Endodermal cell (in vitro differentiated cells): Measurements from ENCODE around the gene CUEDC1. TPM values are rescaled to one million over a fixed set of nuclear protein-coding genes. Genes with fewer than 3 reads are reported as not detected.

ENCODE experiments used
- DNase-seq: peaks from one replicate; pipeline ENCODE4 v3.0.0-alpha.2; 2017
- H3K27ac ChIP-seq: 2 replicates; pipeline ENCODE4 v1.5.1; 2013; ENCODE audit warnings: mild to moderate bottlenecking, low read depth, low read length, moderate library complexity
- H3K27me3 ChIP-seq: 2 replicates; pipeline ENCODE4 v1.6.1; 2013; ENCODE audit warnings: mild to moderate bottlenecking, low read length, moderate library complexity; ENCODE audit not compliant: insufficient read depth, control insufficient read depth, poor library complexity, severe bottlenecking
- H3K36me3 ChIP-seq: 2 replicates; pipeline ENCODE4 v1.7.0; 2013; ENCODE audit warnings: mild to moderate bottlenecking, low read length, moderate library complexity; ENCODE audit not compliant: control insufficient read depth, insufficient read depth
- H3K4me1 ChIP-seq: one replicate; pipeline ENCODE4 v1.7.0; 2013; ENCODE audit warnings: low read length; ENCODE audit not compliant: control insufficient read depth, insufficient read depth
- H3K4me3 ChIP-seq: 2 replicates; pipeline ENCODE4 v1.5.1; 2013; ENCODE audit warnings: mild to moderate bottlenecking, low read length, moderate library complexity
- H3K9ac ChIP-seq: 2 replicates; pipeline ENCODE4 v1.6.1; 2013; ENCODE audit warnings: mild to moderate bottlenecking, low read length, moderate library complexity; ENCODE audit not compliant: poor library complexity, severe bottlenecking; ENCODE audit errors: extremely low read depth
- H3K9me3 ChIP-seq: 2 replicates; pipeline ENCODE4 v1.6.1; 2013; ENCODE audit warnings: mild to moderate bottlenecking, low read length, moderate library complexity; ENCODE audit not compliant: control insufficient read depth
- H3K27ac Mint-ChIP-seq: 2 replicates; pipeline ENCODE4 v1.8.0; 2020; ENCODE audit warnings: mixed read lengths
- H3K27me3 Mint-ChIP-seq: 2 replicates; pipeline ENCODE4 v1.8.0; 2021; ENCODE audit warnings: mild to moderate bottlenecking, mixed read lengths; ENCODE audit not compliant: insufficient read depth
- H3K36me3 Mint-ChIP-seq: 2 replicates; pipeline ENCODE4 v1.8.0; 2020; ENCODE audit warnings: low read depth, mixed read lengths
- H3K4me1 Mint-ChIP-seq: 2 replicates; pipeline ENCODE4 v1.8.0; 2020; ENCODE audit warnings: mixed read lengths
- H3K4me3 Mint-ChIP-seq: 2 replicates; pipeline ENCODE4 v1.8.0; 2020; ENCODE audit warnings: mild to moderate bottlenecking, moderate library complexity, mixed read lengths
- H3K9me3 Mint-ChIP-seq: 2 replicates; pipeline ENCODE4 v1.8.0; 2020; ENCODE audit warnings: mild to moderate bottlenecking, mixed read lengths
- WGBS, 2 experiments: methylation state at CpG; one replicate each; pipeline versions ENCODE4 v1.1.5 to v1.1.7; 2013; ENCODE audit warnings: missing lambda C conversion rate in 2 of 2, mixed read lengths in 1 of 2; ENCODE audit not compliant: insufficient coverage in 1 of 2, insufficient read length in 1 of 2; 5-methylcytosine and 5-hydroxymethylcytosine counted together
- total RNA-seq, 2 donors: library from RNA; stranded (reverse); fragmentation: NEBNext Ultra II Directional in 1 of 2; extraction: Animal tissue kit (Norgen Biotek cat#: 25700) in 1 of 2; gene quantifications; 2 replicates in 1 of 2; 3 replicates in 1 of 2; pipeline ENCODE4 v1.2.1, GENCODE V29; 2021
- TF ChIP-seq, protein P1 (sequence below): fragments of 200-600 bp; sonication (generic); conservative IDR thresholded peaks from 2 replicates; pipeline ENCODE4 v1.5.0; 2021; ENCODE audit warnings: antibody characterized with exemption, mild to moderate bottlenecking

CUEDC1 gene
- total RNA-seq, 2 donors from 2014 or later, result 11.0 to 18.7 TPM

- no peaks in the 10 kb centered on the region for H3K9me3 Mint-ChIP-seq
- TF ChIP-seq, protein P1, sequence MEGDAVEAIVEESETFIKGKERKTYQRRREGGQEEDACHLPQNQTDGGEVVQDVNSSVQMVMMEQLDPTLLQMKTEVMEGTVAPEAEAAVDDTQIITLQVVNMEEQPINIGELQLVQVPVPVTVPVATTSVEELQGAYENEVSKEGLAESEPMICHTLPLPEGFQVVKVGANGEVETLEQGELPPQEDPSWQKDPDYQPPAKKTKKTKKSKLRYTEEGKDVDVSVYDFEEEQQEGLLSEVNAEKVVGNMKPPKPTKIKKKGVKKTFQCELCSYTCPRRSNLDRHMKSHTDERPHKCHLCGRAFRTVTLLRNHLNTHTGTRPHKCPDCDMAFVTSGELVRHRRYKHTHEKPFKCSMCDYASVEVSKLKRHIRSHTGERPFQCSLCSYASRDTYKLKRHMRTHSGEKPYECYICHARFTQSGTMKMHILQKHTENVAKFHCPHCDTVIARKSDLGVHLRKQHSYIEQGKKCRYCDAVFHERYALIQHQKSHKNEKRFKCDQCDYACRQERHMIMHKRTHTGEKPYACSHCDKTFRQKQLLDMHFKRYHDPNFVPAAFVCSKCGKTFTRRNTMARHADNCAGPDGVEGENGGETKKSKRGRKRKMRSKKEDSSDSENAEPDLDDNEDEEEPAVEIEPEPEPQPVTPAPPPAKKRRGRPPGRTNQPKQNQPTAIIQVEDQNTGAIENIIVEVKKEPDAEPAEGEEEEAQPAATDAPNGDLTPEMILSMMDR, result no peak
- no peak overlapping the region for H3K4me3 Mint-ChIP-seq
- Histone ChIP-seq H3K4me1 (peaks cover 18% of the 10 kb centered on the region), H3K27me3 (no peaks in the 10 kb centered on the region), H3K4me3 (no peak overlapping the region), H3K27ac (no peak overlapping the region), H3K9me3 (no peaks in the 10 kb centered on the region), H3K9ac (no peak overlapping the region), H3K36me3 (no peaks in the 10 kb centered on the region)
- H3K36me3 Mint-ChIP-seq, result peaks cover 1% of the 10 kb centered on the region
- no peak for DNase-seq
- no peak overlapping the region for H3K27ac Mint-ChIP-seq
- 83 to 100% methylated on average over 2 of the region's 2 CpGs for WGBS, 2 experiments
- no peaks in the 10 kb centered on the region for H3K27me3 Mint-ChIP-seq
- peaks cover 60% of the 10 kb centered on the region for H3K4me1 Mint-ChIP-seq
These were observed 34.8 kb upstream of the CUEDC1 start for GRCh38 chr17:57990037-57990436.

GRCh38 chr17:57988301-57989250 is 33.4 kb upstream of the CUEDC1 start:
- Mint-ChIP-seq H3K4me3 (peak overlapping the region; percentile 91), H3K36me3 (peaks cover 9% of the 10 kb centered on the region), H3K9me3 (no peaks in the 10 kb centered on the region), H3K27ac (peak overlapping the region; percentile 80), H3K27me3 (no peaks in the 10 kb centered on the region), H3K4me1 (peaks cover 62% of the 10 kb centered on the region)
- 9 to 13% methylated on average over 18 to 53 of the region's 54 CpGs for WGBS, 2 experiments
- TF ChIP-seq, protein P1, result no peak
- H3K4me3 ChIP-seq, result peak overlapping the region; percentile 71
- no peaks in the 10 kb centered on the region for H3K9me3 ChIP-seq
- peaks cover 13% of the 10 kb centered on the region for H3K36me3 ChIP-seq
- peak overlapping the region; percentile 28 for H3K9ac ChIP-seq
- peak; percentile 91 for DNase-seq
- peaks cover 20% of the 10 kb centered on the region for H3K4me1 ChIP-seq
- H3K27me3 ChIP-seq, result no peaks in the 10 kb centered on the region
- H3K27ac ChIP-seq, result peak overlapping the region; percentile 95

GRCh38 chr17:57987581-57988300 is 32.5 kb upstream of the CUEDC1 start, which contains the start of gene VEZF1:
Gene VEZF1 (minus strand): TSS chr17:57988254. CDS start chr17:57988111, 143 bp downstream.
- peak; percentile 94 for DNase-seq
- H3K4me1 ChIP-seq, result peaks cover 20% of the 10 kb centered on the region

More at GRCh38 chr17:57987581-57988300, 32.5 kb upstream of the CUEDC1 start, which contains the start of gene VEZF1:
- TF ChIP-seq, protein P1, result no peak
- peak within 1 kb of the TSS; percentile 97 for H3K4me3 ChIP-seq
- no peaks in the 10 kb centered on the region for H3K9me3 Mint-ChIP-seq
- peaks cover 68% of the 10 kb centered on the region for H3K4me1 Mint-ChIP-seq
- H3K36me3 Mint-ChIP-seq, result peaks cover 15% of the 10 kb centered on the region
- H3K4me3 Mint-ChIP-seq, result peak within 1 kb of the TSS; percentile 91
- H3K27me3 ChIP-seq, result no peaks in the 10 kb centered on the region
- H3K36me3 ChIP-seq, result peaks cover 19% of the 10 kb centered on the region
- H3K27me3 Mint-ChIP-seq, result no peaks in the 10 kb centered on the region
- WGBS, 2 experiments, result 0% methylated on average over 4 to 56 of the region's 74 CpGs
- H3K27ac Mint-ChIP-seq, result peak within 1 kb of the TSS; percentile 95
- peak within 1 kb of the TSS; percentile 84 for H3K9ac ChIP-seq
- H3K9me3 ChIP-seq, result no peaks in the 10 kb centered on the region
- H3K27ac ChIP-seq, result peak within 1 kb of the TSS; percentile 95
